NCI-H446 (cell line): ENCODE results near the gene ZMYND19.
"Not testable (repeated sequence)": the region's sequence is repeated elsewhere in the genome, so short reads cannot be mapped to it uniquely, and the experiment has no call there.

Experiments used
- DNase-seq, 2 experiments: peaks; one replicate each; lab custom pipeline; 2025; lab: John Stamatoyannopoulos, UW

ZMYND19 gene

GRCh38 chr9:137556069-137556838 lies 34.1 kb downstream of the ZMYND19 start:
- no peak for DNase-seq

DNA sequence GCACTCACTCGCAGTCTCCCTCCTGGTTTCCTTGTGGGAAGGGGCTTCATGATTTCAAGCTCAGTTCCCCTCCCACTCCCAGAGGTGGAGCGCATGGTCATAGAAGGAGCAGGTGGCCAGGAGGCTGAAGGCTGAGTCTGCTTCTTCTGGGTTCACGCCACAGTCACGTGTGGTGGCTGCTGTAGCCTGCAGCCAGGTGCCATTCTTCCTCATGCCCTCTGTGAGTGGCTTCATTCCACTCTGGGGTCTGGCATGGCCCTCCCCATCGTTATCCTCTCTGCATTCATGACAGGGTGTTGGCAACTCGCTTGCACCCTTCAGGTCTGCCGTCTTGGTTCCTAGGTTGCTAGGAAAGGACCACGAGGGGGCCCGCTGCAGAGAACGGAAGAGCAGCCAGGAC lies 35.1 kb downstream of the ZMYND19 start:
- no peak for DNase-seq

GRCh38 chr9:137554349-137554748 lies 36.0 kb downstream of the ZMYND19 start:
- no peak for DNase-seq

GRCh38 chr9:137553654-137554053 lies 36.7 kb downstream of the ZMYND19 start:
- DNase-seq, result not testable (repeated sequence)

GRCh38 chr9:137552022-137552768 lies 38.1 kb downstream of the ZMYND19 start:
- peak in 1 of 2 experiments; percentile 19 for DNase-seq

GRCh38 chr9:137551264-137552021 lies 38.9 kb downstream of the ZMYND19 start, which contains the start of gene MRPL41:
Gene MRPL41 (plus strand): TSS chr9:137551879. CDS start chr9:137552082, 203 bp downstream.
- DNase-seq, result peak; percentile 27 to 81

- not testable (repeated sequence) for DNase-seq
Measured at GRCh38 chr9:137550958-137551263, 39.4 kb downstream of the ZMYND19 start.

DNA sequence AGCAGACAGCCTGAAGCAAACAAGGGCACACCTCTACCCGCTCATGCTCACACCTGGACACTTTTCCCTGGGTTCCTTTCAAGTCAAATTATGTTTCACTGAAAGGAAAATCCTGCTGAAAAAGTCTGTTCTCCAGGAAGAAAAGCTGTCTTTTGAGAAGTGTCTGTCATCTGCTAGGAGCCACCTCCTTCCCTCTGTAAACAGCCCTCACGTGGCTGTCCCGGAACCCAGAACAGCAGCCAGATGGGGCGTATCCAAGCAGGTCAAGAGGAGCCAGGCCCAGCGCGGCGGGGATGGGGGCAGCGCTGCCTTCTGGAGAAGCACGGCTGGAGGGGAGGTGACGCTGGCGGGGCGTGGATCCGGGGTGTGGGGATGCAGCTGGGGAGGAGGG lies 40.1 kb downstream of the ZMYND19 start, which contains the start of gene PNPLA7:
TSS of gene PNPLA7 (minus strand) at position 172 of the 391 bp plus-strand sequence. CDS start 205 bp downstream, outside the sequence.
- DNase-seq, result peak in 1 of 2 experiments; percentile 67

DNA sequence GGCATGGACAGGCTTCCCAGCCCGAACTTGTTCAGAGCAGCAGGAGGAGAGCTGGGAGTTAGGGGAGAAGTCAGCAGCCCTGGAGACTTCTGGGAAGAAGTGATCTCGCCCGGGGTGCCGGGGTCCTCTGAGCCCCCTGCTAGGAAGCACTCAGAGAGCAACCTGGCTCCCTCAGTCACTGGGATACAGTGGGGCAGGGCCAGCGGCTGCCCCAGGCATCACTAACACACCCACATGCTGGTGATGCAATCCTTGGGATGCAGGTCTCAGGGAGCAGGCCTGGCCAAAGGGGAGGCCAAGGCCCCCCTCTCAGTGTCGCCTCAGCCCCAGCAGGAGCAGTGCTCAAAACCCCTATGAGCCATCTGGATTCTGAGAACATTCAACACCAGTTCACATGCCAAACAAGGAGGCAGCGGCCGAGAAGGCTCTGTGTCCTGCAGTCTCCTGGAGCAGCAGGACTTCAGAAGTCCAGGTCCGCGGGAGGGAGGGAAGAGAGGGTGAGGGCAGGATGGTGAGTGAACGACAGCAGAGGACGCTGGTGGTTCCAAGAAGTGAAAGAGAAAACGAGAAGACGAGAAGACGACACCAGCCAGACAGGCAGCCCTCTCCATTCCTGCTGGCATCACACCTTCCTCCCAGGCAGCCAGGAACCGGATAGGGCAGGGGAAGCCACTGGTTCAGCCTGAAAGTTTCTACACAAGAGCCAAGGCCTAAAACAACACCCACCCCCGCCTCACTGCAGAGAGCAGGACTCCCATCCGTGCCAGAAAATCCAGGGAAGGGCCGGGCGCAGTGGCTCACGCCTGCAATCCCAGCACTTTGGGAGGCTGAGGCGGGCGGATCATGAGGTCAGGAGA lies 42.4 kb downstream of the ZMYND19 start:
- DNase-seq, result no peak

- no peak for DNase-seq
Measured at GRCh38 chr9:137545123-137545522, 45.2 kb downstream of the ZMYND19 start.

- no peak for DNase-seq
Measured at GRCh38 chr9:137544176-137544760, 46.0 kb downstream of the ZMYND19 start.

DNA sequence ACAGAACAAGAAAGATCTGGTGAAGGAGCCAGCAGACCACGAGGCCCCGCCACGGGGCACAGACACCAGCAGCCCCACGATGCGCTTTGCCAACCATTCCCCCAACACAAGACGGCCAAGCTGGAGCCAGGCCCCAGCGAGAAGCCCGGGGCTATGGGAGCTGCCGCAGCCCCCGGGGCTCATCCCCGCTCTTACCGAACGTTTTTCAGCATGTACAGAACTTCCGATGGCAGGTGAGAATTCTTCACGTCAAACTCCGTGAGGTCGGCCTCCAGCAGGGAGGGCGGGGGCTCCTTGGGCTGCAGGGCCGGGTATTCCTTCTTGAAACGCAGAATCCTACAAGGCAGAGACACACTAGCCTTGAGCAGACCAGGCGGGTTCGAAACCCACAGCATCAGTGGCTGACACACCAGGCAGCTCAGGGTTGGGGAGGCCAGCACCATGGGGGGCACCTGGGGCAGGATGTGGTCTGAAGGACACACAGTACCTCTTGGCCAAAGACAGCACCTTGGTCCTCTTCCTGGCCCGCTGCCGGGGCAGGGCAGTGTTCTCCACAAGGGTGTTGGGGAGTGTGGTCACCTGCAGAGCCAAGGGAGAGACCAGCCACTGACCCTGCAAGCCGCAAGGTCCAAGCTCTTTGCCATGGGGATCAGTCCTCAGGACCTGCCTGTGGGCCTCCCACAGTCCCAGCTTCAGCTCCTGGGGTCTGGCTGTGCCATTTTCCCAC lies 46.9 kb downstream of the ZMYND19 start:
- no peak for DNase-seq

DNA sequence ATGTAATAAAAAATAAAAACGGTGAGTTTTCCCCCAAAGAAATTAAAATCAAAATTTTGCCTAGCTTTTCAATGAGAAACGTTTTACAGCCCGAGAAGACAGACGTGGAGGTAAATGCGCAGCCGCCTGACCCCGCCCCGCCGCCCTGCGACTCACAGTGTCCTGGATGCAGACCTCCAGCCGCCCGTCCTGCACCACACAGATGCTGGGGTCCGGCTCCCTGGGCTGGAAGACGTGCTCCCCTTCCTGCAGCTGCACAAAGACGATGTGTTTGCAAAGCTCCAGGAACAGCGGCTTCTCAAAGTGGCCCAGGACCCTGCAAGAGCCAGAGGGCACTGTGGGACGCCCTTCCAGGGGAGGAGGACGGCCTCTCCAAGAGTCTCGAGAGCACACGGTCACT lies 47.8 kb downstream of the ZMYND19 start:
- DNase-seq, result no peak

DNA sequence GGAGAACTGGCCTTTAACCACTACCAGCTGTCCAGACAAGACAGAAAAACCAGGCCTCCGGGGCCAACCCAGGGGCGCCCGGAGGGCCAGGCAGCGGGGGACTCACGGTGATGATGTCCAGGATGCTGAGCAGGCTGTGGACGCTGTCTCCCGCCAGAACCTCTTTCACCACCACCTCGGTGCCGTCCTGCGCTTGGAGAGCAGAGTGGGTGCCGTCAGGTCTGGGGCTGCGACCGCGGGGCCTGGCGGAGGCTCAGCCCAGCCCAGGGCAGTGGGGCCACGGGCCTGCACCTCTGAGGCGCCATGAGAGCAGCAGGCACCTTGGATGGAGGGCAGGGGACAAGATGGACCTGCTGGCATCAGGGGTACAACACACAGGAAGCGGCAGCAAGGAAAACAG lies 49.8 kb downstream of the ZMYND19 start:
- no peak for DNase-seq

- DNase-seq, result no peak
Measured at GRCh38 chr9:137538058-137538457, 52.3 kb downstream of the ZMYND19 start.

DNA sequence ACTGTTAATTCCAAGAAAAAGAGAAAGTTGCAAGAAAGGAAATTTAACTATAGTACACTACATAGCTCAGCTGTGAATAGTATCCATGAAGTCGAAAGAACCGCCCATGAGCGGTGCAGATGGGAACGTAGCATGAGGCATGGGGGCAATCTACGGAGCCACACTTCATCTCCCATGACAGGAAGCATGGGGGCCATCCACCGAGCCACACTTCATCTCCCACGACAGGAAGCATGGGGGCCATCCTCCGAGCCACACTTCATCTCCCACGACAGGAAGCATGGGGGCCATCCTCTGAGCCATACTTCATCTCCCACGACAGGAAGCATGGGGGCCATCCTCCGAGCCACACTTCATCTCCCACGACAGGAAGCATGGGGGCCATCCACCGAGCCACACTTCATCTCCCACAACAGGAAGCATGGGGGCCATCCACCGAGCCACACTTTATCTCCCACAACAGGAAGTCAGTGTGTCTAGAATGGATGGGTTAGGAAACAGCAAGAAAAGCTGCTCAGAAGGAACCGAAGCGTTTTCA lies 53.6 kb downstream of the ZMYND19 start:
- not testable (repeated sequence) for DNase-seq

DNA sequence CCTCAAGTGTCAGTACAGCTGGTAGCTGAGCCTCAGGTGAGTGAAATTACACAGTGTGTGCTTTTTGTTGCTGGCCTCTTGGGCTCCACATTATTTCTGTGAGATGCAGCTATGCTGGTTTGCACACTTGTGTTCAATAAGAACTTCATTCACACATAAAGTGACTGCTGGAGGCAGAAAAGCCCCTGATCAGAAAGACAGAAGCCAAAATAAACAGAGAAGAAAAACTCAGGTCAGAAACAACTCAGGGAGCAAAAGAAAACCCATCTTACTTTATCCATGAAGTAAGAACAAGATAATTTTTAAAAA lies 55.2 kb downstream of the ZMYND19 start:
- DNase-seq, result no peak

DNA sequence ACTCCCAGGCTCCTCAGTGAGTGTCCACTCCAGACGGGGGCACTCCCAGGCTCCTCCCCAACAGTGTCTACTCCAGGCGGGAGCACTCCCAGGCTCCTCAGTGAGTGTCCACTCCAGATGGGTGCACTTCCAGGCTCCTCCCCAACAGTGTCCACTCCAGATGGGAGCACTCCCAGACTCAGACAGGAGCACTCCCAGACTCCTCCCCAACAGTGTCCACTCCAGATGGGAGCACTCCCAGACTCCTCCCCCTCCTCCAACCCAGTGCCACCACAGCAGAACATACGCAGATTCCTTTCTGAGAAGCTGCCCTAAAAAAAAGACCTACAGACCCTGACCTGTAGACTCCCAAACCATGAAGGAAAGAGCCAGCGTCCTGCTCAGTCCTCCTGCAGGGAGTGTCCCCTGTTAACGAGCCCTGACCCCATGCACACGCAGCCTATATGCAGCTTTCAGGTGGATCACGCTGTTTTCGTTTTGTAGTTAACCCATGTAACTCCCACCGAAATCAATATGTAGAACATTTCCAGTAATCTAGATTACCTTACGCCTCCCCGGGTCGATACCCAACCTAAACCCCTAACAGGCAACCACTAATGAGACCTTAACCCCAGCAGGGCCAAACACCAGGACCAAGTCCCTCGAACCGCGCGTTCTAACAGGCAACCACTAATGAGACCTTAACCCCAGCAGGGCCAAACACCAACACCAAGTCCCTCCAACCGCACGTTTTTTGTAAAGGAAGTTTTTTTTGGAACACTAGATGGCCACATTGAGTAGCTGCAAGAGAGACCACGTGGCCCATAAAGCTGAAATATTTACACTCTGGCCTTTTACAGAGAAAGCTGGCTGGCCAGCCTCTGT lies 55.8 kb downstream of the ZMYND19 start:
- DNase-seq, result peak; percentile 32 to 65

DNA sequence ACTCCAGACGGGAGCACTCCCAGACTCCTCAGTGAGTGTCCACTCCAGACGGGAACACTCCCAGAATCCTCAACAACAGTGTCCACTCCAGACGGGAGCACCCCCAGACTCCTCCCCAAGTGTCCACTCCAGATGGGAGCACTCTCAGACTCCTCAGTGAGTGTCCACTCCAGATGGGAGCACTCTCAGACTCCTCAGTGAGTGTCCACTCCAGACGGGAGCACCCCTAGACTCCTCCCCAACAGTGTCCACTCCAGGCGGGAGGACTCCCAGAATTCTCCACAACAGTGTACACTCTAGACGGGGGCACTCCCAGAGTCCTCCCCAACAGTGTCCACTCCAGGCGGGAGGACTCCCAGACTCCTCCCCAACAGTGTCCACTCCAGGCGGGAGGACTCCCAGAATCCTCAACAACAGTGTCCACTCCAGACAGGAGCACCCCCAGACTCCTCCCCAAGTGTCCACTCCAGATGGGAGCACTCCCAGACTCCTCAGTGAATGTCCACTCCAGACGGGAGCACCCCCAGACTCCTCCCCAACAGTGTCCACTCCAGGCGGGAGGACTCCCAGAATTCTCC lies 57.3 kb downstream of the ZMYND19 start:
- not testable (repeated sequence) for DNase-seq
